H1 (cell line): ENCODE data around the gene FHL1. TPM values are rescaled to one million over a fixed set of nuclear protein-coding genes. Genes with fewer than 3 reads are reported as not detected.

Experiments used
- CTCF ChIA-PET: fragments of 300-600 bp; sonication (Branson Sonifier 250); formaldehyde crosslinking; loops from one replicate; lab custom pipeline; 2021; ENCODE audit not compliant: partially characterized antibody; lab: Charles Lee
- POLR2A ChIA-PET: fragments of 300-600 bp; sonication (Branson Sonifier 250); formaldehyde crosslinking; loops from one replicate; lab custom pipeline; 2021; ENCODE audit warnings: inconsistent platforms; ENCODE audit not compliant: partially characterized antibody; lab: Charles Lee
- DNase-seq, 2 experiments: peaks; one replicate each; pipeline versions ENCODE4 v3.0.0 to v3.0.0-alpha.2; 2010 to 2022; ENCODE audit warnings: low spot score in 2 of 2, low read depth in 1 of 2, mixed read lengths in 1 of 2
- FAIRE-seq: peaks from 2 replicates; lab custom pipeline; 2011; peaks lifted over from hg19 to GRCh38; lab: Jason Lieb, UNC
- H2AFZ ChIP-seq: 2 replicates; pipeline ENCODE4 v1.8.1; 2012; ENCODE audit warnings: low read length, inconsistent platforms
- H2AK5ac ChIP-seq: 2 replicates; pipeline ENCODE4 v1.6.1; 2013; ENCODE audit warnings: low read depth, low read length
- H2BK120ac ChIP-seq: replicated peaks from 2 replicates; pipeline ENCODE3; 2013; ENCODE audit warnings: low read depth, low read length, inconsistent platforms
- H2BK12ac ChIP-seq: 2 replicates; pipeline ENCODE4 v1.6.1; 2013; ENCODE audit warnings: low read depth, low read length
- H2BK15ac ChIP-seq: 2 replicates; pipeline ENCODE4 v1.6.1; 2013; ENCODE audit warnings: low read length
- H2BK20ac ChIP-seq: 2 replicates; pipeline ENCODE4 v1.6.1; 2013; ENCODE audit warnings: low read length
- H2BK5ac ChIP-seq: 2 replicates; pipeline ENCODE4 v1.6.1; 2013; ENCODE audit warnings: low read depth, low read length
- H3K14ac ChIP-seq: 2 replicates; pipeline ENCODE4 v1.6.1; 2013; ENCODE audit warnings: inconsistent platforms; ENCODE audit not compliant: insufficient read length
- H3K18ac ChIP-seq: 2 replicates; pipeline ENCODE4 v1.6.1; 2013; ENCODE audit warnings: low read length; ENCODE audit errors: extremely low read depth
- H3K23ac ChIP-seq: 2 replicates; pipeline ENCODE4 v1.6.1; 2013; ENCODE audit warnings: inconsistent platforms; ENCODE audit not compliant: insufficient read length
- H3K23me2 ChIP-seq: 2 replicates; pipeline ENCODE4 v1.6.1; 2013; ENCODE audit warnings: low read depth, low read length
- H3K27ac ChIP-seq: 2 replicates; pipeline ENCODE4 v1.6.1; 2011; ENCODE audit warnings: low read depth, low read length, inconsistent platforms
- H3K27me3 ChIP-seq, 4 experiments: replicated peaks in 1 of 4; 1 replicate in 1 of 4; 2 replicates in 3 of 4; pipeline versions ENCODE4 v1.6.1 to v1.8.1; 2011 to 2013; ENCODE audit warnings: low read length in 3 of 4, mild to moderate bottlenecking in 3 of 4, inconsistent platforms in 2 of 4, mixed read lengths in 2 of 4, moderate library complexity in 1 of 4; ENCODE audit not compliant: control insufficient read depth in 3 of 4, insufficient read depth in 3 of 4; ENCODE audit errors: extremely low read depth in 1 of 4
- H3K36me3 ChIP-seq, 4 experiments: 2 replicates each; pipeline versions ENCODE4 v1.6.1 to v1.8.1; 2011 to 2013; ENCODE audit warnings: mild to moderate bottlenecking in 4 of 4, low read length in 3 of 4, moderate library complexity in 2 of 4, control low read depth in 1 of 4, inconsistent platforms in 1 of 4; ENCODE audit not compliant: insufficient read depth in 4 of 4, control insufficient read depth in 2 of 4
- H3K4ac ChIP-seq: replicated peaks from 2 replicates; pipeline ENCODE3; 2013; ENCODE audit warnings: low read length, low read depth, mixed read lengths, inconsistent platforms; ENCODE audit not compliant: insufficient read length
- H3K4me1 ChIP-seq, 4 experiments: replicated peaks in 1 of 4; 1 replicate in 1 of 4; 2 replicates in 3 of 4; pipeline versions ENCODE4 v1.6.1 to v1.8.1; 2011 to 2013; ENCODE audit warnings: low read length in 3 of 4, inconsistent platforms in 2 of 4, mixed read lengths in 1 of 4; ENCODE audit not compliant: insufficient read depth in 4 of 4, control insufficient read depth in 3 of 4
- H3K4me2 ChIP-seq, 2 experiments: 2 replicates each; pipeline versions ENCODE4 v1.6.1 to v1.8.1; 2011 to 2013; ENCODE audit warnings: low read depth in 2 of 2, low read length in 2 of 2, control low read depth in 1 of 2, inconsistent platforms in 1 of 2, mild to moderate bottlenecking in 1 of 2; ENCODE audit not compliant: insufficient read depth in 1 of 2
- H3K4me3 ChIP-seq, 4 experiments: fragments of 200-600, 300-600 bp in 1 of 4; sonication (generic), shearing (Covaris generic), sonication (Bioruptor Twin) in 1 of 4; 2 replicates each; pipeline versions ENCODE4 v1.5.1 to v1.8.1; 2011 to 2016; ENCODE audit warnings: low read length in 4 of 4, low read depth in 3 of 4, control low read depth in 2 of 4, inconsistent platforms in 2 of 4, mild to moderate bottlenecking in 2 of 4, mixed read lengths in 1 of 4, moderate library complexity in 1 of 4; ENCODE audit not compliant: insufficient read depth in 2 of 4; ENCODE audit errors: extremely low read depth in 1 of 4
- H3K56ac ChIP-seq: replicated peaks from 2 replicates; pipeline ENCODE3; 2013; ENCODE audit warnings: low read depth, mild to moderate bottlenecking, mixed read lengths, low read length, inconsistent platforms; ENCODE audit not compliant: insufficient read length
- H3K79me1 ChIP-seq: 2 replicates; pipeline ENCODE4 v1.6.1; 2013; ENCODE audit warnings: low read depth, low read length, control low read depth
- H3K79me2 ChIP-seq, 2 experiments: 2 replicates each; pipeline versions ENCODE4 v1.6.1 to v1.8.1; 2012 to 2013; ENCODE audit warnings: low read length in 2 of 2, mild to moderate bottlenecking in 2 of 2, inconsistent platforms in 1 of 2; ENCODE audit not compliant: insufficient read depth in 2 of 2, control insufficient read depth in 1 of 2
- H3K9ac ChIP-seq, 4 experiments: replicated peaks in 1 of 4; 1 replicate in 1 of 4; 2 replicates in 3 of 4; pipeline versions ENCODE4 v1.6.1 to v1.8.1; 2011 to 2013; ENCODE audit warnings: low read depth in 3 of 4, low read length in 3 of 4, control low read depth in 2 of 4, mild to moderate bottlenecking in 2 of 4, moderate library complexity in 2 of 4, inconsistent platforms in 1 of 4; ENCODE audit errors: extremely low read depth in 1 of 4
- H3K9me3 ChIP-seq, 2 experiments: 2 replicates each; pipeline versions ENCODE4 v1.6.1 to v1.8.1; 2012 to 2013; ENCODE audit warnings: mild to moderate bottlenecking in 2 of 2, moderate library complexity in 2 of 2, control low read depth in 1 of 2, inconsistent platforms in 1 of 2, low read depth in 1 of 2, low read length in 1 of 2, mixed read lengths in 1 of 2; ENCODE audit not compliant: insufficient read depth in 2 of 2
- H4K20me1 ChIP-seq, 2 experiments: replicated peaks in 1 of 2; 2 replicates each; pipeline versions ENCODE3 to v1.8.1; 2011 to 2013; ENCODE audit warnings: inconsistent platforms in 2 of 2, low read length in 2 of 2, mild to moderate bottlenecking in 1 of 2; ENCODE audit not compliant: insufficient read depth in 2 of 2, control insufficient read depth in 1 of 2
- H4K5ac ChIP-seq: 2 replicates; pipeline ENCODE4 v1.6.1; 2013; ENCODE audit warnings: low read length, low read depth, mixed read lengths, inconsistent platforms; ENCODE audit not compliant: insufficient read length
- H4K8ac ChIP-seq: 2 replicates; pipeline ENCODE4 v1.8.0; 2013; ENCODE audit warnings: mild to moderate bottlenecking, moderate library complexity, low read length, inconsistent platforms; ENCODE audit not compliant: insufficient read depth; ENCODE audit errors: extremely low read depth
- H4K91ac ChIP-seq: replicated peaks from 2 replicates; pipeline ENCODE3; 2013; ENCODE audit warnings: low read length, mixed read lengths, inconsistent platforms; ENCODE audit not compliant: insufficient read length
- ATF2 ChIP-seq: IDR thresholded peaks from 2 replicates; pipeline ENCODE4 v1.6.1; 2012; ENCODE audit warnings: low read length, inconsistent platforms
- BCL11A ChIP-seq, 2 experiments: IDR thresholded peaks; one replicate each; pipeline ENCODE4 v1.6.1; 2011; ENCODE audit warnings: low read depth in 2 of 2, low read length in 2 of 2, mild to moderate bottlenecking in 2 of 2
- BRCA1 ChIP-seq: IDR thresholded peaks from 2 replicates; pipeline ENCODE4 v1.6.1; 2012; ENCODE audit warnings: low read depth, low read length, improper control_type of control experiment
- CBX8 ChIP-seq: fragments of 300-800, 300-1000 bp; sonication (generic); IDR thresholded peaks from 2 replicates; pipeline ENCODE4 v1.7.1; 2016; ENCODE audit warnings: low read depth, low read length, borderline replicate concordance
- EZH2 ChIP-seq: fragments of 200-600 bp; sonication (generic); IDR thresholded peaks from 2 replicates; pipeline ENCODE4 v1.7.1; 2012; ENCODE audit warnings: low read depth, mild to moderate bottlenecking, moderate library complexity, low read length, inconsistent platforms; ENCODE audit not compliant: severe bottlenecking
- GABPA ChIP-seq: IDR thresholded peaks from 2 replicates; pipeline ENCODE4 v1.6.1; 2011; ENCODE audit warnings: mild to moderate bottlenecking, low read length, moderate library complexity, borderline replicate concordance; ENCODE audit not compliant: insufficient read depth
- MAX ChIP-seq: IDR thresholded peaks from 2 replicates; pipeline ENCODE4 v1.6.1; 2012; ENCODE audit warnings: inconsistent platforms
- RFX5 ChIP-seq: IDR thresholded peaks from 2 replicates; pipeline ENCODE4 v1.6.1; 2011; ENCODE audit warnings: low read depth, low read length, improper control_type of control experiment, borderline replicate concordance
- RNF2 ChIP-seq: fragments of 200-900, 300-1000 bp; sonication (generic); IDR thresholded peaks from 2 replicates; pipeline ENCODE4 v1.7.1; 2016; ENCODE audit warnings: borderline replicate concordance, low read depth, mild to moderate bottlenecking, antibody characterized with exemption, low read length; ENCODE audit not compliant: poor library complexity, severe bottlenecking; ENCODE audit errors: missing control alignments
- SIN3A ChIP-seq, 2 experiments: IDR thresholded peaks in 1 of 2; conservative IDR thresholded peaks in 1 of 2; 2 replicates each; pipeline ENCODE4 v1.6.1; 2011 to 2012; ENCODE audit warnings: low read length in 2 of 2, improper control_type of control experiment in 1 of 2, low read depth in 1 of 2, mild to moderate bottlenecking in 1 of 2
- SIRT6 ChIP-seq: IDR thresholded peaks from one replicate; pipeline ENCODE4 v1.7.1; 2012; ENCODE audit warnings: low read length, inconsistent platforms
- SP4 ChIP-seq: IDR thresholded peaks from 2 replicates; pipeline ENCODE4 v1.6.1; 2012; ENCODE audit warnings: low read length, inconsistent platforms
- WGBS, 2 experiments: shearing (Covaris generic) in 1 of 2; methylation state at CpG; one replicate each; pipeline versions ENCODE4 v1.1.6 to v1.1.7; 2013 to 2015; ENCODE audit warnings: low lambda C conversion rate in 2 of 2, mixed read lengths in 2 of 2, inconsistent platforms in 1 of 2, low coverage in 1 of 2, missing lambda C conversion rate in 1 of 2; ENCODE audit not compliant: insufficient replicate concordance in 2 of 2, insufficient coverage in 1 of 2, insufficient read length in 1 of 2; ENCODE audit errors: extremely low coverage in 1 of 2, missing lambda C conversion rate in 1 of 2; 5-methylcytosine and 5-hydroxymethylcytosine counted together
- polyA plus RNA-seq, 7 experiments: library from polyadenylated mRNA; depleted of rRNA in 3 of 7; stranded (reverse) in 5 of 7; unstranded in 2 of 7; fragments of >200 nt in 5 of 7; fragments of 200-250 nt in 2 of 7; gene quantifications; 1 replicate in 5 of 7; 2 replicates in 1 of 7; 4 replicates in 1 of 7; pipeline versions ENCODE4 v1.2.1 to v1.2.3, GENCODE V29; 2011 to 2013; ENCODE audit warnings: missing spikeins in 2 of 7, mixed read lengths in 2 of 7
- total RNA-seq: library from RNA; stranded (reverse); fragmentation: NEBNext Ultra II Directional; extraction: Animal tissue kit (Norgen Biotek cat#: 25700); gene quantifications from 2 replicates; pipeline ENCODE4 v1.2.1, GENCODE V29; 2021

The FHL1 gene
- total and polyA plus RNA-seq, 2 of the 8 experiments (the other 6 are each of a cell fraction or from before 2014, with no cell fraction given): 45.0 to 56.5 TPM

- Histone ChIP-seq H3K4ac (no peak overlapping the region), H3K18ac (no peak overlapping the region), H3K56ac (no peak overlapping the region), H2AK5ac (no peak overlapping the region), H2BK120ac (no peak overlapping the region), H2BK5ac (no peak overlapping the region), H3K23me2 (no peaks in the 10 kb centered on the region; the same call in 1 of the 2 replicates), H3K9me3 (no peaks in the 10 kb centered on the region), H3K79me2 (no peaks in the 10 kb centered on the region), H3K14ac (no peak overlapping the region), H3K4me3 (no peak overlapping the region), H3K23ac (no peak overlapping the region), H2BK20ac (no peak overlapping the region), H4K5ac (no peak overlapping the region), H4K20me1 (no peaks in the 10 kb centered on the region), H3K4me2 (no peak overlapping the region), H3K9ac (no peak overlapping the region), H3K27ac (no peak overlapping the region), H3K27me3 (peaks cover 0 to 19% (median 11%) of the 10 kb centered on the region in 4 experiments; a peak in 6 of 7 replicates), H4K91ac (no peak overlapping the region), H2BK12ac (no peak overlapping the region), H3K36me3 (no peaks in the 10 kb centered on the region), H3K4me1 (peaks cover 0 to 6% (median 0%) of the 10 kb centered on the region in 4 experiments; a peak in 1 of 7 replicates), H2BK15ac (no peak overlapping the region), H2AFZ (no peak overlapping the region), H4K8ac (no peak overlapping the region), H3K79me1 (no peaks in the 10 kb centered on the region)
- DNase-seq (no peak), FAIRE-seq (no peak)
- WGBS, 2 experiments: 87% methylated on average over 3 of the region's 3 CpGs; no CpG with 5 or more reads in 1 of the 2 experiments
- ChIA-PET POLR2A (no interaction called here), CTCF (no interaction called here)
- TF ChIP-seq BCL11A (IDR thresholded peaks at IDR 0.05; ENCODE audit: low read depth in 2 of 2, low read length in 2 of 2) (no peak), BRCA1 (no peak), CBX8 (no peak), RFX5 (no peak), ATF2 (no peak), MAX (no peak), GABPA (no peak), RNF2 (no peak), SP4 (no peak), SIN3A (conservative IDR thresholded peaks at IDR 0.05 in 1 of 2, IDR thresholded peaks at IDR 0.05 in 1 of 2; ENCODE audit: low read depth in 1 of 2, low read length in 2 of 2) (no peak), SIRT6 (no peak), EZH2 (no peak)
These were observed 4.7 kb upstream of the FHL1 start for GRCh38 chrX:136142592-136142991.
